ENCODE results near the gene LUC7L.
"Not testable (repeated sequence)": the region's sequence is repeated elsewhere in the genome, so short reads cannot be mapped to it uniquely, and the experiment has no call there.

The LUC7L gene

DNA sequence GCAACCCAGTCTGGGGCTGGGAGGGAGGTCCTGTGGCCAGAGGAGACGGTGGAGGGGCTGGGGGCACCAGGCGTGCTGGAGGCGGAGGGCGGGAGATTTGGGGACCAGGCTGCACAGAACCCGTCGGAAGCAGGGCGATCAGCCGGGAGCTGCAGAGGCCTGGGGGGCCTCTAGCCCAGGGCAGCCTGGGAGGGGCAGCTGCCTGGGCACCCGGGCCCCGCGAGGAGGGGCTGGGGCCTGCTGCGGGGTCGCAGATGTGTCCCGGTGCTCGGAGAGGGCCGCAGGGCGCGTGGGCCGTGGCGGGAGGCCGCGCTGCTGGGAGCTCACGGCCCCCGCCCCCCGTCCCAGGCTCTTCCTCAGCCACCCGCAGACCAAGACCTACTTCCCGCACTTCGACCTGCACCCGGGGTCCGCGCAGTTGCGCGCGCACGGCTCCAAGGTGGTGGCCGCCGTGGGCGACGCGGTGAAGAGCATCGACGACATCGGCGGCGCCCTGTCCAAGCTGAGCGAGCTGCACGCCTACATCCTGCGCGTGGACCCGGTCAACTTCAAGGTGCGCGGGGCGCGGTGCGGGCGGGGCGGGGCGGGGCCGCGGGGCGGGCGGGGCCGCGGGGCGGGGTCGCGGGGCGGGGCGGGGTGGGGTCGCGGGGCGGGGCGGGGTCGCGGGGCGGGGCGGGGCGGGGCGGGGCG, 65.0 kb downstream of the LUC7L start:
- DNase-seq: not testable (repeated sequence)

- not testable (repeated sequence) for DNase-seq
Measured at GRCh38 chr16:163696-164095, 65.6 kb downstream of the LUC7L start.

GRCh38 chr16:163139-163538, 66.1 kb downstream of the LUC7L start:
- not testable (repeated sequence) for DNase-seq

- no peak for DNase-seq
Measured at GRCh38 chr16:162271-162991, 66.8 kb downstream of the LUC7L start.

DNA sequence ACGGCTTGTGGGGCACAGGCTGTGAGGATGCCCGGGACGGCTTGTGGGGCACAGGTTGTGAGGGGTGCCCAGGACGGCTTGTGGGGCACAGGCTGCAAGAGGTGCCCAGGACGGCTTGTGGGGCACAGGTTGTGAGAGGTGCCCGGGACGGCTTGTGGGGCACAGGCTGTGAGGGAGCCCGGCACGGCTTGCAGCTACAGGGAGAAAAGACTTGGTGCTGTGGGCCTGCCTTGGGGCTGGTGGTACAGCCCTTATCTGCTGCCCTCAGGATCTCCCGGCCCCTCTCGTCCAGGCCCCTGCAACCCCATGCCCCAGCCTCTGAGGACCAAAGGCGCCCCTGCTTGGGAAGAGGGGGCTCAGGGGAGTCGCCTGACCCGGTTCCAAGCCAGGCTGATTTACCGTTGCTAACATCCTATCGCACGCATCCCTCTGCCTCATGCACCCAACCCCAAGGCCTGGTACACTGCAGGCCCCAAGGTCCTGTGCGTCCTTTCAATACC, 68.5 kb downstream of the LUC7L start:
- no peak for DNase-seq

GRCh38 chr16:160242-160641, 69.0 kb downstream of the LUC7L start:
- DNase-seq: not testable (repeated sequence)

- DNase-seq: no peak
Measured at GRCh38 chr16:159136-159849, 70.0 kb downstream of the LUC7L start.

DNA sequence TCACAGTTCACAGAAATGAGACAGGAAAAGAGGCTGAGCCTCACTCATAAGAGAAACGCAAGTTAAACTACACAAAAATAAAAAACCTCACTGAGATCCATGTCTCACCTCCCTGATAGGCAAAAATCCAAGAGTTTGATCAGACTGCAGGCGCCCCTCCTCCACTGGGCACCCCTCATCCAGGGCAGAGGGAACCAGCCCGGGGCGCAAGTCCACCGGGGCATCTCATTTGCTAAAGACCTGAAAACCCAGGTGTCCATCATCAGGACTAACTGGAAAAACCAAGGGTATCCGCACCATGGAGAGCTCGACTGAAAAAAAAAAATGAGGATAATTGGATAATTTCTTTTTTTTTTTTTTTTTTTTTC, 74.2 kb downstream of the LUC7L start:
- no peak for DNase-seq

DNA sequence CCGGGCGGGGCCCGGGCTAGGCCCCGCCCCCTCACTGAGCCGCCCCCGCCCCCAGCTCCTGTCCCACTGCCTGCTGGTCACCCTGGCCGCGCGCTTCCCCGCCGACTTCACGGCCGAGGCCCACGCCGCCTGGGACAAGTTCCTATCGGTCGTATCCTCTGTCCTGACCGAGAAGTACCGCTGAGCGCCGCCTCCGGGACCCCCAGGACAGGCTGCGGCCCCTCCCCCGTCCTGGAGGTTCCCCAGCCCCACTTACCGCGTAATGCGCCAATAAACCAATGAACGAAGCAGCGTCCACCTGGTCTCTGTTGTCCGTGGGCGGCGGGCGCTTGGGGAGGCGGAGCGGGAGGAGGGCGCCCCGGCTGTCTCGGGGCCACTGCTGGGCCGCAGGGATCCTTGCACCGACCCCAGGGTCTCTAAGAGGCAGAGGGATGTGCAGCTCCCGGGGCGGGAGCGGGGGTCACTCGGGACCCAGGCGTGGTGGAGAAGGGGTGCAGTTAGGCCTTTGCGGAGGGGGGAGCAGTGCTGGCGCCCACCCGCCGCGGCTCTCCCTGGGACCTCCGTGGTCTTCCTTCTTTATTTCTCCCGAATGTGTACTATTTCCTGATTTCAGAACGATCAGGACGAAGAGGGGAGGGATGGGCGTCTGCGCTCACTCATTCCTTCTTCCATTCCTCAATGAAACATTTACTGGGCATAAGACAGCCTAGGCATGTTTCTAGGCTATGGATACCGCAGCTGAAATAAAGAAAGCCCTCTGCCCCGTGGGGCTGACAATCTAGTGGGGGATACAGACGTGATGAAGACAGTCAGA, 74.8 kb downstream of the LUC7L start:
- no peak for DNase-seq

GRCh38 chr16:153550-154216, 75.6 kb downstream of the LUC7L start:
- DNase-seq: not testable (repeated sequence)

GRCh38 chr16:153129-153521, 76.1 kb downstream of the LUC7L start:
- DNase-seq: not testable (repeated sequence)

DNA sequence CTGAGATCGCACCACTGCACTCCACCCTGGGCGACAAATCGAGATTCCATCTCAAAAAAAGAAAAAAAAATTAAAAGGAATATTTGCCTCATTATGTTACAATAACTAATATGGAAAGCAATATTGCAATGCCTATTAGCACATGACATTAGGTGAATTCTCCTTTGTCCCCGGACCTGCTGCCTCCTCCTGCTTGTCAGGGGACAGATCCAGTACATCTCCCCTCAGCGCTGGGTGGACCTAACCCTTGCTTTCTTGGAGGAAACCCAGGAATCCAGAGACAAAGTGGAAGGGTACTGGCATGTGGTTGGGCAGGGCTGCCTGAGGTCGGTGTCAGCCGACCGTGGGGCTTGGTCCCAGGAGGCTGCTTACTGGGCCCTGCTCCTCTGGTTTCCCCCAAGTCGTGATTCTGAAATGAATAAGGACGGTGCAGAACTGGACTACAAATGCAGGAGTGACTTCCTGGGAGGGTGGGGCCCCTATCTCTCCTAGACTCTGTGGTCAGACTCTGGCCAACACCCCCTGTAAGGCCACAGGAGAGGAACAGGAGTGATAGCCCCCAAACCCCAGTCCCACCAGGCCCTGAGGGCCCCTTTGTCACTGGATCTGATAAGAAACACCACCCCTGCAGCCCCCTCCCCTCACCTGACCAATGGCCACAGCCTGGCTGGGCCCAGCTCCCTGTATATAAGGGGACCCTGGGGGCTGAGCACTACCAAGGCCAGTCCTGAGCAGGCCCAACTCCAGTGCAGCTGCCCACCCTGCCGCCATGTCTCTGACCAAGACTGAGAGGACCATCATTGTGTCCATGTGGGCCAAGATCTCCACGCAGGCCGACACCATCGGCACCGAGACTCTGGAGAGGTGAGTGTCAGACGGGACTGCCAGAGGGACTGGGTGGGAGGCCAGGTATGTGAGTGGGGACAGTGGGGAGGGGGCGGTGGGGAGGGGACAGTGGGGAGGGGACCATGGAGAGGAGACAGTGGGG, 76.8 kb downstream of the LUC7L start, which contains the start of gene HBZ:
Gene HBZ, plus strand, starts transcription at position 504 of the 988 bp plus-strand sequence. Its CDS starts 266 bp downstream, at position 770.
- no peak for DNase-seq

DNA sequence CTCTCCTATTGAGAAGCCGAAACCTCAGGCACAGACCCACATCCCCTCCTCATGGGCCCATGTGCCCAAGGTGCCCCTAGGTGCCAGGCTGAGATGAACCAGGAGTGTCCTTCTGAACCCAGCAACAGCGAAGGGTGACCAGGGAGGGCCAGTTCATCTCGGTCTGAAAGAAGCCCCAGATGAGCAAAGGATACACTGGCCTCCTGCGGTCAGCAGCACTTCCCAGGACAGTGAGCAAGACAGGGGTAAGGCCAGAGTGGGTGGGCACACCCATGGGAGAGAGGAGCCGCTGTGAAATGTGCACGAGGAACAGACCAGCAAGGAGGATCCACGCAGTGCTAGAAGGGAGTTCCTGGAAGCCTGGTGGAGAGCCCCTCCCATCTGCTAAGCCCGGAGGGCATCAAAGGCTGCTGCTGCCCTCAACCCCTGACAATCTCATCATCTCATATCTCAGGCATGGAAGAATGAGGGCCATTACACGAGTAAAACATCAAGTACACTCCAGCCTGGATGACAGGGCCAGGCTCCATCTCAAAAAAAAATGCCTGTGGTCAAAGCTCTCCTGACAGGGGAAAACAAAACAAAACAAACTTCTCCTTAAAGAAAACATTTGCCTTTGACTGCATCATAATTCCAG, 80.1 kb downstream of the LUC7L start:
- no peak for DNase-seq

DNA sequence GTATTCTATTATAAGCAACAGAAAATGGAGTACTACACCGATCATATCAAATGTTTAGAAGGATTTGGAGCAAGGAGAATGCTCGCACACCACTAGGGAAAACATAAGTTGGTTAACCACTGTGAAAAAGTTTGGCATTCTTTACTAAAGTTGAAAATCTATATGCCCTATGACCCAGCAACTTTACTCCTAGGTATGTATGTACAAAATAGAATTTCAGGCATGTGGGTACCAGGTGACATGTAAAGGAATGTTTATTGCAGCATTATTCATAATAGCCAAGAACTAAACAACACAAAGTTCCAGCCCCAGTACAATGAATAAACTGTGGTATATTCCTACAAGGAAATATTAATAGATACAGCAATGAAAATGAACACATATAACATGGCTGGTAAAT, 82.6 kb downstream of the LUC7L start:
- no peak for DNase-seq

DNA sequence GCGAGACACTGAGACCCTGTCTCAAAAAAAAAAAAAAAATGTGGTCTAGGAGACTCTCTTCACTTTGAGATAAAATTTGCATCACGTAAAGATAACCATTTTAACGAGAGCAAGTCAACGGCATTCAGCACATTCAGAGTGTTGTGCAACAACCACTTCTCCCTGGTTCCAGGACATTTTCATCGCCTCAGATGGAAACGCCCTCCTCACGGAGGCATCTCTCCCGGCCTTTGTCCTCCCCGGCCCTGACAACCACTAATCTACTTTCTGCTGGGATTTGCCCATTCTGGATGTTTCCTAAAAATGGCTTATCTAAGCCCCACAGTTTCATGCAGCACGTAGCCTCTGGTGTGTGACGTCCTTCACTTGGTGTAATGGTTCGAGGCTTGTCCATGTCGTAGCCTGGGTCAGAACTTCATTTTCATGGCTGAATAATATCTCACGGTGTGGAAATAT, 84.4 kb downstream of the LUC7L start:
- no peak for DNase-seq

DNA sequence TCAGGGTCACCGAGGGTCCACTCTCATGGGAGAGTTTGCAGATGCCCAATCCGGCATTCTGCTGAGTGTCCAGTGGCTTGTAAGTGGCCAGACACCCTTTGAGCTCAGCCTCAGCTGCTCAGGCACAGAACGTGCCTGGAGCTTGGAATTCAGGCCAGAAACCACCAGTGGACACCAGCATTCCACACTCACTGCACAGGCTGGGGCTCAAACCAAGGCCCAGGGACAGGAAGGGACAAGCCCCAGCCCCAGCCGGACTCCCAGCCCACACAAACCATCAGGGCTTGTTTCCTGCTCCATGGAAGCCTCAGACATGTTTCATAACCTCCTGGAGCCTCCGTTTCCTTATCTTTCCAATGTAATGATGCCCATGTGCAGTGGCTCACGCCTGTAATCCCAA, 85.8 kb downstream of the LUC7L start:
- DNase-seq: no peak

- DNase-seq: no peak
Measured at GRCh38 chr16:143047-143446, 86.2 kb downstream of the LUC7L start.

DNA sequence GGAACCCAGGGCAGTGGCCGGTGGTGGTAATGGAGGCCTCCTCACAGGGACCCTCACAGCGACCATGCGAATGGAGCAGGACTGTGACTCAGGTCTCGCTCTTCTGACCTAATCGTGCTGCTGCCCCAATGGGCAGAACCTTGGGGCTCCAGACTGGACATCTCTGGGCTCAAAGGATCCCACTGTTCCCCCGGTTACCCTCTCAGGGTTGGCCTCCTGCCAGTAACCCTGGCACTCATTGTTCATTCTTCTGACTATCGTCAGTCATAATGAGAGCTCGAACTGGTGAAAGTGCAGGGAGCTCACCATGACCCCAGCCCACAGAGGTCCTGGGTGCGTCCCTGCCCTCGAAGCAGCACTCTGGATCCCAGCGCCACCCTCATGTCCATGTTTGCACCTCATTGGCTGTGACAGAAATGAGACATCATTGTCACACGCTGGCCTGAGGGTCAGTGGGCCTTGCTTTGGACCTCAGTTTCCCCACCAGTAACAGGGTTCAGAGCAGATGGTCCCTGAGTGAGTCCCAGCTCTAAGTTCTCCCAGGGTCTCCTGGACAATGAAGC, 86.8 kb downstream of the LUC7L start:
- DNase-seq: no peak

GRCh38 chr16:140175-140857, 88.9 kb downstream of the LUC7L start:
- no peak for DNase-seq
